HG03025 (cell line): Measurements from ENCODE around the gene CGRRF1.

Experiments used
- ATAC-seq: cut with Tn5 transposase; IDR thresholded peaks from one replicate; pipeline ENCODE4 v1.9.1; 2021; ENCODE audit warnings: mild to moderate bottlenecking, moderate library complexity; ENCODE audit not compliant: unreplicated experiment, low FRiP score

CGRRF1 gene, protein sequence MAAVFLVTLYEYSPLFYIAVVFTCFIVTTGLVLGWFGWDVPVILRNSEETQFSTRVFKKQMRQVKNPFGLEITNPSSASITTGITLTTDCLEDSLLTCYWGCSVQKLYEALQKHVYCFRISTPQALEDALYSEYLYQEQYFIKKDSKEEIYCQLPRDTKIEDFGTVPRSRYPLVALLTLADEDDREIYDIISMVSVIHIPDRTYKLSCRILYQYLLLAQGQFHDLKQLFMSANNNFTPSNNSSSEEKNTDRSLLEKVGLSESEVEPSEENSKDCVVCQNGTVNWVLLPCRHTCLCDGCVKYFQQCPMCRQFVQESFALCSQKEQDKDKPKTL

DNA sequence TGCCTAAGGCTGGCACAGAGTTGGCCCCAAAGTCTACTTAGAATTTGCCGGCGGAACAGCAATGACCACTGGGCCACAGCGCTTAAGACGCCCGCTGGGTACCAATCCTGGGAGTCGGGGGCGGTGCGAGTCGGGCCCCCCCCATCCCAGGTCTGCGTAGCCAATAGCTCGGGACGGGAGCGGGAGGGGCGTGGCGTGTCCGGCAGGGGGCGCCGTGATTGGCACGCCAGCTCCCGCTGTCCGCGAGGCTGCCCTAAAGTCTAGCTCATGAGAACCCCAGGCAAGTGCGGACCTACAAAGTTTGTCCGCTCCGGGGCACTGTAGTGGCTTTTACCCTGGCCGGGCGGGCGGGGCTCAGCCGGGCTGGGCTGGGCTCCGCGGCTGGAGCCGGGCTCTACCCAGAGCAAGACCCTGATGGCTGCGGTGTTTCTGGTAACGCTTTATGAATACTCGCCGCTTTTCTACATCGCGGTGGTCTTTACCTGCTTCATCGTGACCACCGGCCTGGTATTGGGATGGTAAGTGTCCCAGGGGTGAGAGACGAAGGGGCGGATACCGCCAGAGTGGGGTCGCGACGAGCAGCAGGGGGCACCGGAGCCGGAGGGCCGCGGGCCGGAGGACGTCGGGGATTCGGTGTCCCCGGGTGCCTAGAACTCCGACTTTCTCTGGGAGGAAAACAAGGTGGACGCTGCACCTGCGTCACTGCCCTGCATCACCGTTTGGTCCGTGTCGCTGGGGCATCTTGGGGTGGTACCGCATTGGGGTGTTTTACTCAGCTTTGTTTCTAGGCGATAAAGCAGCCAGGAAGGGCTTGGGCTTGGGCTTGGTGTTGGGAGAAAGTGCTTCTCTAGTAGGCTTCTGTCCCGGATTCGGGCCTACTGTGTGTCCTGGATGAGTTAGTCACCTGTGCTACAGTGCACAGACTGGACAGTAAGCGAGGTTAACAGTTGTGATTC lies at the start of gene CGRRF1:
TSS of gene CGRRF1 (plus strand) at position 361 of the 956 bp plus-strand sequence. CDS start at position 415, 54 bp downstream.
- peak; percentile 94 for ATAC-seq

DNA sequence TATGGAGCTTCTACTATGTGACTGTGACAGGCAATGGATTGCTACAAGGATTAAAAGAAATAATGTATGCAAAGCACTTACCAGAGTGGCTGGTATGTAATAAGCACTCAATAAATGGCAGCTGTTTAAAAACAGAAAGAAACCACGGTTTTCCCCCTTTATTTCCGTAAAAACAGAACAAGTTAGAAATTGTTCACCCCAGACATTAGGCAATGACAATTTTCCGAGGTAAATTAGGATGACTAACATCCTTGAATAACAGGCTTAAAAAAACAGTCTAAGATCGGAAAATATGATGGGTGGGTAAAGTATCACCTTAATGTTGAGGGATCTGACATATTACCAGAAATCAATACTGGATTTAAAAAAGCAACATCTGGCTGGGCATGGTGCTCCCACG lies 47.7 kb upstream of the CGRRF1 start:
- no peak for ATAC-seq

DNA sequence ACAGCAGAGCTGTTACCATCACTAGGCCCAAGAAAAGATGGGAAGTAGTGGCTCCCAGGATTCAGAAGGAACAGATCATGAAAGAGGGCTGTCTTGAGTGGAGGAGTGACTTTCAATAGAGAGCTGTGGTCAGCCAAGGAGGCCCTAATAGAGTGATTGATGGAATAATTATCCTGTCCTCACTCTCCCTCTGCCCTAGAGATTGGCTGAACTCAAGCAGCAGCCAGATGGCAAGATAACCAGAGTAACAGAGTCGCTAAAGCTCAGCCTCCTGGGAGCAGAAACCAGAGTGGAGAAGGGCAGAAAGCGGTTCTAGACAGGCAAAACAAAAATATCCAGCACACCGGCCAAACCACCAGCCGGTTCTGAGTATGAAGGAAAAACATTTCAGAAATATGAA lies 44.1 kb upstream of the CGRRF1 start:
- no peak for ATAC-seq

DNA sequence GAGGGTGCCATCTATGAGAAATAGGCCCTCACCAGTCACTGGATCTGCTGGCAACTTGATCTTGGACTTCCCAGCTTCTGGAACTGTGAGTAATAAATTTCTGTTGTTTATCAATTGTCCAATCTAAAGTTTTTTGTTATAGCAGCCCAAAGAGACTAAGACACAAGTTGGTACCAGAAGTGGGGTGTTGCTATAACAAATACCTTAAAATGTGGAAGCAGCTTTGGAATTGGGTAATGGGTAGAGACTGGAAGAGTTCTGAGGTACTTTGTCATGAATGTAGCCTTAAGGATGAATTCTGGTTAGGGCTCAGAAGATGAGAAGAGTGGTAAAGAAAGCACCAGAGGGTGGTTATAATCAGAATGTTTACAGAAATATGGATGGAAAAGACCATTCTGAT lies 42.4 kb upstream of the CGRRF1 start:
- no peak for ATAC-seq

DNA sequence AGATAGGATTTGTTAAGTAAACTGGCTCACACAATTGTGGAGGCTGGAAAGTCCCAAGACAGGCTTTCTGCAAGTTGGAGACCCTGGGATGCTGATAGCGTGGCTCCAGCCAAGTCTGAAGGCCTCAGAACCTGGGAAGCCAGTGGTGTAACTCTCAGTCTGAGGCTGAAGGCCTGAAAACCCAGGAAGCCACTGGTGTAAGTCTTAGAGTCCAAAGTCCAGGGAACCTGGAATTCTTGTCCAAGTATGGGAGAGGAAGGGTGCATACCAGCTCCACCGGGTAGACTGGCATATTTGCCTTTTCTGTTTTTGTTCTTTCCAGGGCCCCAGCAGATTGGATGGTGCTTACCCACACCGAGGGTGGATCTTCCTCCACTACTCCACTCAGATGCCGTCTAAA lies 39.0 kb upstream of the CGRRF1 start:
- no peak for ATAC-seq

DNA sequence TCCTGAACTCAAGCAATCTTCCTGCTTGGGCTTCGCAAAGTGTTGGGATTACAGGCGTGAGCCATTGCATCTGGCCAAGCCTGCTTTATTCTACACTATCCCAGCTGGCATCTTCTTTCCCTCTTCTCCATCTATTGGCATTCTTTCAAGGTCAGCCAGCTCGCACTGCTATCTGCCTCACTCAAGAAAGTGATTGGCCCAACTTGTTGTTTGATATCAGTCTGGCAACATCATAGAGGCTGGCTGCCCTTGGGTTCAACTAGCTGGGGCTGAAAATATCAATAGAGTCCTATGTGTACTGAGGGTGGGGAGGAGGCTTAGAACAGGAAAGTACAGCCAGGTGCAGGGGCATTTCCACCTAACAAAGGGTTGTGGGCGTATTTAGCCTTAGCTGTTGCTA lies 38.1 kb upstream of the CGRRF1 start:
- ATAC-seq, result no peak

DNA sequence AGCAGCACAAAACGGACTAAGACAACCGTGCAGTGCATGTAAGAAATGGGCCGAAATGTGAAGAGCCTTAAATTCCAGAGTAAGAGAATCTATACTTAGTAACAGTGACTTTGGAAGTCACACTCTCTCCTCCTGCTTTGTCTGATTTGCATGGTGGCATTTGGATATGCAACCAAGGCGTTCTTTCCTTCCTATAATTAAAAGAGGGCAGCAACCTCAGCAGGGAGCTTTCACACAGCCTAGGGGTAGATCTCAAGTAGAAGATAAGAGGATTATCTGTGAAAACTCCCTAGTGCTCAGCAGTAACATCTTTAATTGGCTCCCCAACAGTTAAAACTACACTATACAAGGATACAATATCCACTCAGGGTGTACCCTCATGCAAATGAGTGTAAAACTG lies 37.4 kb upstream of the CGRRF1 start:
- ATAC-seq, result no peak

DNA sequence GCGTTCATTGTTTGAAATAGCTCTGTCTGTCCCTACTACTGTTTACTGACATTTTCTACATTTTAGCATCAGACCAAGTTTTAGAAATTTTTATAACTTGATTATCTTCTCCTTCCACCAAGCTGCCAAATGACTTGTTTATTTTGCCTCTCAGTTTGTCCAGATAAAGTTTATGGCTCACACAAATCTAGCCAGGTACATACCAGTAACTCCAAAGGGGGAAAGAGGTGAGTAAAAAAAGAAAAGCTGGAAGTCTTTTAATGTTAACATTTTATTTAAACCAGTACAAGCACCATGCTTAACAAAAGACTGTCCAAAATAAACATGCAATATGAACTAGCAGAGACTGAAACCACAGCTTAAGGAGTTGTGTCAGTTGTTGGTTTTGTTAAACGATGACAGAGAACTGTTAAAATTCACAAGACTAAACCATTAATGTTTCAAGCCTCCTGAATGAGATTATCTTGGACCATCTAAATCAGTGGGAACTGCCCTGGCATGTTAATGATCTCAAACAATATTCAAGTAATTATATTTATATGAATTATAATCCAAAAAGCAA lies 35.4 kb upstream of the CGRRF1 start:
- no peak for ATAC-seq

DNA sequence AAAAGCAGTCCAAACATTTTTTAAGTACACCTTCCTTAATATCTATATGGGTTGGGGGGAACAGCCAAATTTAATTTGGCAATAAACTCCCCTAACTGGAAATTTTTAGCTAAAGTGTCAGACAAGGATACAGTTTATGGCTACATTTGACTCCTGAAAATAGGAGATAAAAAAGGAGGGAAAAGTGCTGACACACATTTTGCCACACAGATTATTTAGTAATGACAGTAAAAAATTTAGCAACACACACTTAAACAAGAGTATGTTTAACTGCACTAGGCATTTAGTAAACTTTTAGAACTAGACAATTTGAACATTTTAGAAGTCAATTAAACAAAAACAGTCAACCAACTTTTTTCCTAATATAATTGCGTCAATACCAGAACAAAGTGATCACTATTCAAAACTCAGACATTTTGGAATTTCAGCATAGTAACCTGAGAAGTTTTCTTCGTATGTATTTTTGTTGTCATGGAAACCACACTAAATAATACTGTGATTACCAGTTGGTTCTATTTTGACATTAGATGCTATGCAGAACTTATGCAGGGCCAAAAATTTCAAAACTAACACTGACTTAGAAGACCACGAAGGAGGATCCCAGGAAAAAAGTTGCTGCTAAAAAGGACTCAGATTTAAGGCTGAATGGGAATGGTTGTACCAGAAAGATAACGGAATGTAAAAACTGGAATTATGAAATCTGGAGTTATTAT lies 34.4 kb upstream of the CGRRF1 start:
- ATAC-seq, result no peak

DNA sequence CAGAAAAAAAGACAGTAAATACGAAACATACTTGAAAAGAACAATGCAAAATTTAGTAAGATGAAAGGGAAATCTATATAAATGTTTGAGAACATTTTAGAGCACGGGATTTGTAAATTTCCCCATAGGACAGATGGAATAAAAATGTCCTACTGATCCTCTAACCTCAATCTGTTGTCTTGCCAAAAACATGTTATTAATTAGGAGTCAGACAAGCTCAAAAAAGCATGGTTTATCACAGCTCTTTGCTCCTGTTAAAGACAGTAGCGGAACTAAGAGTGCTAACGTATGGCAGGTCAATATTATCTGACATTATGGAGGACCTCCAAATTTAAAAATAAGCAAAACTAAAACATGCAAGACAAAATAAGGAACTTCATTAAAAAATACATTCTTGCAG lies 33.8 kb upstream of the CGRRF1 start:
- no peak for ATAC-seq

DNA sequence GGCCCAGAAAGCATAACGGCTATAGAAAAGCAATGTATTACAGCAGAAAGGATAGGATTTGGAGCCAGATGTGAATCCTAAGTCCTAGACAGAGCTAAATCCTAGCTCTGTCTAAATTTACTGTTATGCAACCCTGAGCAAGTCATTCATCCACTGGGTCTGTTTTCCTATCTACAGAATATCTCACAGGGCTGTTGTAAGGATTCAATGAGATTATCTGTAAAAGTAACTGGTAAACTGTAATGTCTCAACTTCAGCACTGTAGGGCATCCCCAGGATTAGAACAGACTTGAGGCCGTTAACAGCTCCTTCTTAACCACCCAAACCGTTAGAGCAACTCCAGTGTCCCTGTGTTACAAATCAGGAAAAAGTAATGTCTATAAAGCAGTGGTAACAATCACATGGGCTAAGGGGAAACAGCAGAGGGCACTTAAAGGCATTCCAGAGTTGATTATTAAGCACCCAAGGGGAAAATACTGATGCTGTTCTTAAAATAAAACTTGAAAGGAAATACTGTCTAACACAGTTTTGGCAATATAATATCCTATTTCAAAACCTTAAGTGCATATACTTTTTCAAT lies 31.0 kb upstream of the CGRRF1 start:
- ATAC-seq, result no peak

DNA sequence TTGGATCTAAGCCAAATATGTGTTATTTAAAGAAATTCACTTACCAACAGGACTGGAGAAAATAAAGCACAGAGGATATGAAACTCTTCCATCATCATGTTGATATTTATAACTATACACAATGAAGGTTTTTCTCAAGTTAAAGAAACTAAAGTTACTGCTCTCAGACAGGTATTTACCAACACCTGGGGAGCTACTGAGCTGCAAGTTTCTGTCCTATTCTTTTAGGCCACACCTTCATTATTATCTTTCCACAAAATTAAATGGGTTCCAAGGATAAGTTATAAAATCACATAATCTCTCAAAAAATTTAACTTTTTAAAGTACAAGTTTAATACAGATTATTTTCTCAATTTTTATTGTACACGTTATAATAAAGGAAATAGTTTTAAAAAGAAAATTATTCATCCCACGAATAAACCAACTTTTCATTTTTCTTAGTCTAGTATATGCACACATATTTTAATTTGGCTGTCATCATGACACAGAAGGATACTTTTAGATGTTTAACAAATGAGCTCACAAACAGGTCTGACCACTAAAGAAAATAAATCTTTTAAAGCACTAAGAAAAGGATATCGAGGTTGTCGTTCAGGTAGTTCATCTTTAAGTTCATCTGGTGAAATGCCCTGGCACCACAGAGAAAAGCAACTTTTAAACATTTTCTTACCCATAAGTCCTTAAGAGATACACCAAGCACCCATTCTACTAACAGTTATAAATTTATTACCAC lies 28.7 kb upstream of the CGRRF1 start:
- no peak for ATAC-seq

DNA sequence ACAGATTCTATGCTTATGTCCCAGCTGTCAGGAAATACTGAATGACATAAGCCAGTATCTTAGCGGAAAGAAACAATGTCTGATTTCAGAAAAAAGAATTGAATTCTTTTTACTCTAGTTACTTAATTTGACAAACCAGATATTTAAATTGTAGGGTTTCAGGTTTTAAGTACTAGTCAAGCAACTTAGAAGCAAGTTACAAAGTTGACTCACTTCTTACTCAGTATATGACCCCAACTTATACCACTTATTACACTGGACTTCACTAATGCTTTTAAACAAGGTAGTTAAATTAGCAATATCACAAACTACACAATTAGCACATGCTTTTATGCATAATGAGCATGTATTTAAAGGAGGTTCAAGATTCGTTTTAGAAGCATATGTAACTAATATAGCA lies 28.0 kb upstream of the CGRRF1 start:
- no peak for ATAC-seq

DNA sequence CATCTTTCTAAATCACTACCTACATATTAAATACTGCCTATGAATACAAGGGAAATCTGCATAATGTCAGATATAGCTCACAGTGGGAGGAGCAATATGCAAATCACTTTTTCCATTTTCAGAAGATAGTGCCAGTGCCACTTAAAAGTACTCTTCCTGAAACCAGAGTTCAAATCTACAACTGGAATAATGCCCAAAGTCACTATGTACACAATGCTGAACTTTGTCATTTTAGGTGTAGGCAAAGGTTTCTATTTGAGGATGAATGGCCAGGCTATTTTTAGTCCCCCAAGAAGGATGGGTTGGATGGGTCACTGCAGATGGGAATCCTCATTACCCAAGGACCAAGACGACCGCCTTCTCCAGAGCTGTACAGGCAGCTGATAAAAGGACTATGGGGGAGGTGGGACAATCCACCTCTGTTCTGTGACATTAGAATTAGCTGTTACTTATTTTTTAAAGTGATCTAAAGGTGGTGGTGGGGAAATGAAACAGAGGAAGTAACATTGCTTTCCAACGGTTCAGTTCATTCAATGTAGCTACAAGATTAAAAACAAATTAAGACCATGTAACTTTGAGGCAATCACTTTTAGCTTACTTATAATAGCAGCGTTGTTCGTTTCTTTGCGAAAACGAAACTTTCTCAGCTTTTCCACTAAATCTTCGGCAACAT lies 26.5 kb upstream of the CGRRF1 start:
- no peak for ATAC-seq

DNA sequence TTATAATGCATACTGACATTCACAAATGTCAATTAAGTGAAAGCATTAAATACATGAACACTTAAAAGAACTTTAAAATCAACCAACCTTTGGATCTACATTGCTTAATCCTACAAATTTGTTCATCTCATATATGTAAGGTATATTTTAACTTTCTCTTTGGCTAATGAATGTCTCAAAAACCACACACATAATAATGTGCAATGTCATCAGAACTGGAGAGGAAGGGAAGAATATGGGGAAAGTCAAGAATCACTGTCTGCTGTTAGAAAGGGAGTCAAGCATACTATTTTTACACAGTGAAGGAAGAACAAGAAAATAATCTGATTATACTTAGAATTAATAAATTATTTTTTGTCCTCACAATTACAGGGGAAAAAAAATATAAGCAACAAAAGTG lies 25.9 kb upstream of the CGRRF1 start:
- no peak for ATAC-seq

DNA sequence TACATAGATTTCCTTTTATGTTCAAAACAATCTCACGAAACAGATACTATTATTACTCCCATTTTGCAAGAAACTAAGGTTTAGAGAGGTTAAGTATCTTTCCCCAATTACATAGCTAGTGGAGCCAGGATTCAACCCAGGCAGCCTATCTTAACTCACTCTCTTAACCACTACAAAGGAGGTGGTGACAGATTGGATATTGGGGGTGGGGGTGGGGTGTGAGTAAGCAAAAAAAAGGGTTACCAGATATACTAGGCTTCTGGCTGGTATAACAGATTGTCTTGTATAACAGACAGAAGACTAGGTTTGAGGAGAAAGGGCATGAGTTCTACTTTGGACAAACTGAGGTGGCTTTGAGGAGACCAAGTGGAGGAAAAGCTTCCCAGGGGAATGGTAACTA lies 23.0 kb upstream of the CGRRF1 start:
- no peak for ATAC-seq

DNA sequence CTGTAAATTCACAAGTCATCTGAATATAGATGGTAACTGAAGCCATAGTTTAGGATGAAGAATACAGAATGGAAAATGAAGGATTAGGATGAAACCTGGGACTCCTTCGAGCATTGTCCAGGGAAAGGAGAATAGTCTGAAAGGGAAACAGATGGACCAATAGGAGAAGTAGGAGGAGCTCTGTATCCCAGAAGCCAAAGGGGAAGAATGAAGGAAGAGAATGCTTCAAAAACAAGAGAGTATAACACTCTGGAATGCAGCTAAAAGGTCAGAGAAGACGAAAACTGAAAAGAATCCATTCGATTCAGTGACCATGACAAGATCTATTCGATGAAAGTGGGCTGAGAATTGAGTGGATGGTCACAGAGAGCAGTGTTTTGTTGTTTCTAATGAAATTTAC lies 21.9 kb upstream of the CGRRF1 start:
- no peak for ATAC-seq

DNA sequence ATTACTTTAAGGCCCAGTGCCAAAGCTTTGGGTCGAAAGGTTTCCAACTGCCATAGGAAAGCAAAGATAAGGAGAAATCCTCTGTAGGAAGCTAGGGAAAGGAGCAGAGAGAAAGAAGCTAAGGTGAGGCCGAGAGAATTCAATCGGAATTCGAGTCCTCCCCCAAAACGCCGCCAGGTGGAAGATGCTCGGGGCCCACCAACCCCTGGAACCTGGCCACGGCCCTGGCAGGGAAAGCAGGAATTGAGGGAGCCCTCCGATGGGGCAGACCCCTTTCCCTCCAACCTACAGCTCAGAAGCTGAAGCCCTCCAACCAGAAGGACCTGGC lies 21.4 kb upstream of the CGRRF1 start:
- ATAC-seq, result no peak

DNA sequence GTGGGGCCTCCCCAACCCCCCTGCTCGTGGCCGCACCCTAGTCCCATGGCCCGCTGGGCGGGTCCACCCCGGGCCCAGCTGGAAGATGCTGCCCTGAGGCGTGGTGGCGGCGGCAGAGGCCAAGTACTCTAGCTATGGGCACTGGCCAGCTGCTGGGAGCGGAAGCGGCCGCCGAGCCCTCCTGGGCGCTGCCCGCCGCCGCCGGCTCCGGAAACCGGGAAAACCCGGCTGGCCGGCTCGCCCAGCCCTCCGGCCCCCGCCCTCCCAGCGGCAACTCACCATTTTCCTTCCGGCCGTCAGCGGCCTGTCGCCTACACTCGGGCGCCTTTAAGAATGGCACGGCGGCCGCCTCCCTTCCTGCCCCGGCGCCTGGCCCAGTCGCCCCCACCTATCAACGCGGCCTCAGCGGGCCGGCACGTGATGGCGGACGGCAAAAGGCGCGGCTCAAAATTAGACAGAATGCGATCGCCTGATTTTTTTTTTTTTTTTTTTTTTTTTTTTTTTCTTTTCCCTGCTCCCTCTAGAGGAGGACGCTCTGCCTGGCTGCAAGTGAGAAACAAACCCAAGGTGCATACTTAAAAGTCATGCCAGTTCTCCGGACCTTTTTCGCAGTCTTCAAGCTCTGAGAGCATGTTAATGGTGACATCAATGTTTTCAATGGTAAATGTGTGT lies 20.9 kb upstream of the CGRRF1 start, which contains the start of gene GMFB:
TSS of gene GMFB (minus strand) at position 335 of the 672 bp plus-strand sequence. CDS start at position 282, 53 bp downstream.
- peak; percentile 88 for ATAC-seq
